Measurements from ENCODE around the gene PKN1.

DNA sequence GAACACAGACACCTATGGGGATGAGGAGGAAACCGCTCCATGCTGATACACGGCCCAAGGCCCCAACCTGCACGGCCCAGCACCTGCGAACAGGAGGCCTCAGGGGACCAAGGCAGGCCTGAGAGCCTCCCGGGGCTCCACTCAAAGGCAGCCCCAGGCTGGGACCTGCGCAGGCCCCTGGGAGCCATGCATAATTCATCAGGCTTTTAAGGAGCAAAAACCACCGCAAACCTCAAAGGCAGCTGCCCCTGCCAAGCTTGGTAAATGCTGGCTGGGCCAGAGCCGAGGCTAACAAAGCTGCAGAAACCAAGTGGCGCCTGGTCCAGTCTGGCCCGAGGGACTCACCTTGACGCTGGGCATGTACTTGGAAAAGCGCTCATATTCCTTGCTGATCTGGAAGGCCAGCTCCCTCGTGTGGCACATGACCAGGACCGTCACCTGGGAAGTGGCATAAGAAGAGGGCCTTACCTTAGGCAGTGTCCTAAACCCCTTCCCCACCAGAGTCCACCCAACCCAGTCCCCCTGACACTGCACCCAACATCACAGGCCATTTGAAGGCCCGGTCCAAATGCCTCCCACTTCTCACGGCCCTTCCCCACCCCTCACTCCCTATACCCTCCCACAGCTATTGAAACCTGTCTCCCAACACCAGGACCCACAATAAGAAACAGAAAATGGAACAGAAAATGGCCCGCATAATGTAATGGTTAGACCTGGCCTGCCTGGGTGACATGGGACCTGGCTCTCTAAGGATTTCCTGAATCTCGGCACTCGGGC is 21.8 kb upstream of the PKN1 start:
- TF ChIP-seq CTCF (conservative IDR thresholded peaks at IDR 0.05 in 1 of 2, IDR thresholded peaks at IDR 0.05 in 1 of 2; ENCODE audit: extremely low read depth in 1 of 2, insufficient read depth in 1 of 2, low read depth in 1 of 2, low read length in 2 of 2) (no peak), EZH2 (IDR thresholded peaks at IDR 0.05; ENCODE audit: borderline replicate concordance, low read length) (no peak)
